HG03565 (cell line): ENCODE data around the gene INO80E.
A peak's percentile ranks its signal among the peaks of the same experiment; 100 is the strongest.

Experiments
- ATAC-seq: cut with Tn5 transposase; IDR thresholded peaks from one replicate; pipeline ENCODE4 v1.9.1; 2021; ENCODE audit warnings: mild to moderate bottlenecking, moderate library complexity; ENCODE audit not compliant: unreplicated experiment

Gene INO80E

GRCh38 chr16:29991571-29991904 is 4.5 kb upstream of the INO80E start:
- no peak for ATAC-seq

GRCh38 chr16:29992344-29992967 is 3.6 kb upstream of the INO80E start:
- ATAC-seq, result no peak

- no peak for ATAC-seq
Measured at GRCh38 chr16:29993191-29993902, 2.7 kb upstream of the INO80E start.

DNA sequence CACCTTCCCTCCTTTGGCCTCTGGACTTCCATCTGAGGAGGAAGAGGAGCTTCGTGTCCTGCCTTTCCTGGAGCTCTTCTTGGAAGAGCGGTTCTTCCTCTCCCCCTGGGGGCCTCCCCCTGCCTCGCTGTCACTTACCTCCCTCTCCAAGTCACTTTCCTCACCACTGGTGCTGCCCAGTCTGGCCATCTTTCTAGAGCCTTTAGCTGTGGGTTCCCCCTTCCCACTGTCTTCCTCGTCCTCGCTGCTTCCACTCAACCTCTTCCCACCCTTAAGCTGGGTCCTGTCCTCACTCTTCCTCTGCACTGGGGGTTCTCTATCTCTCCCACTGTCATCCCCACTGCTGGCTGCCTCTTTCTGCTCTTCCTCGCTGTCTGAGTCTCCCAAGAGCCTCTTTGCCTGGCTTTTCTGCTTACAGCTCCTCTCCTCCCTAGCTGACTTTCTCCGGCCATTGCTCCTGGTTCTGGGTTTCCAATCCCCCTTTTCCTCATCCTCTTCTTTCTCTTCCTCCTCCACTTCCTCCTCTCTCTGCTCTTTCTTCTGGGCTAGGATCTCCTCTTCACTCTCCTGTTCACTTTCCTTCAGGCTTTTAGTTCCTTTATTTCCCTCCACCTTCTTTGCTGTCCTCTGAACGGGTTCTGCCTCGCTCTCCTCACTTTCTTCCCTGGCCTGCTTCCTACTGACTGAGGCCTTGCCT is 2.0 kb upstream of the INO80E start:
- ATAC-seq, result no peak

GRCh38 chr16:29994600-29995323 is 1.3 kb upstream of the INO80E start:
- ATAC-seq, result peak; percentile 26

- peak; percentile 31 for ATAC-seq
Measured at GRCh38 chr16:29995324-29995910, 624 bp upstream of the INO80E start, which contains the start of gene HIRIP3. HIRIP3 (minus strand) TSS chr16:29995617; CDS start chr16:29995605, 12 bp downstream.

DNA sequence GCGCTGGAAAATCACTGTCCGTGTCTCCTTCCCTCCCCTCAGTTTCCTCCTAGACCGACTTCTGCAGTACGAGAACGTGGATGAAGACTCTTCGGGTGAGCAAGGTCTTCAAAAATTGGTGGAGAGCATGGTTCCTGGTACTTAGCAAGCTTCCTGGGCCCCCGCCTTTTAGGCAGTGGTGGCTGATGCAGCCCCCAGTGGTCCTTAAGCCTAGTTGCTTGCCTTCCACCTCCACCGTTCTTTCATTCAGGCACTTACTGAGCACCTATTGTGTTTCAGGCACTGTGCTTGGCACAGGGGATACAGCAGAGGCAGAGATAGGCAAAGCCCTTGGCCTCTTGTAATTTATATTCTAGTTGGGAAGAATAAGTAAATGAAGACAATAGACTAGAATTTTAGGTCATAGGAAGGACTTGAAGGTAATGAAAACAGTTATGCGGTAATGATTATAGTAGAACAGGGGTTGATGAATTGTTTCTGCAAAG is 767 bp downstream of the INO80E start:
- ATAC-seq, result no peak

- ATAC-seq, result no peak
Measured at GRCh38 chr16:29999605-30000004, 3.6 kb downstream of the INO80E start.

DNA sequence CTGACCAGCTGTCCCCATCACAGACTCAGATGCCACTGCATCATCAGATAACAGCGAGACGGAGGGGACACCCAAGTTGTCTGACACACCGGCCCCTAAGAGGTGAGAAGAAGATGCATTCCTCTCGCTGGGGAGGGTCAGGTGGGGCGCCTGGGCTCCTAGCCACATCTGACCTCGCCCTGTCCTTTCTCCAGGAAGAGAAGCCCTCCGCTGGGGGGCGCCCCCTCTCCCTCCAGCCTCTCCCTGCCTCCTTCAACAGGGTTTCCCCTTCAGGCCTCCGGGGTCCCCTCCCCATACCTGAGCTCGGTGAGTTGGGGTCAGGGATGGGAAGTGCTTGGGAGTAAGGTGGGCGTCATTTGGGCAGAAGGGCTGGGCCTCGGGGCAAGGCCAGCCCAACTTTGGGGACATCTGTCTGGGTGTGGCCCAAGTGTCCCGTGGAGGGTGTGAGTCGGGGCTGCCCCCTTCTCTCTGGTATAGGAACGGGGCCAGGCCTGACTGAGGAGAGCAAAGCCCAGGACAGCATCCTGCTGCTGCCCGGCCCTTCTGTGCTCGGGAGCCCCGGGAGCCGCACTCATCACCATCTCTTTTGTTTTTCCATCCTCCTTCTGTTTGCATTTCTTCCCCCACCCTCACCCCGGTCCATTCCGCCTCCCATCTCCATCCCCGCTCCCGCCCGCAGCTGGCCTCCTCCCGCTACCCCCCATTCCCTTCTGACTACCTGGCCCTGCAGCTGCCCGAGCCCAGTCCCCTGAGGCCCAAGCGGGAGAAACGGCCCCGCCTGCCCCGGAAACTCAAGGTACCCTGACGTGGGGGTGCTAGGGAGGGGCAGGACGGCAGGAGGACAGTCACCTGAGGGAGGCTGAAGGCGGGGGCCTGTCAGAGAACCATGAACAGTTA is 4.9 kb downstream of the INO80E start:
- no peak for ATAC-seq

DNA sequence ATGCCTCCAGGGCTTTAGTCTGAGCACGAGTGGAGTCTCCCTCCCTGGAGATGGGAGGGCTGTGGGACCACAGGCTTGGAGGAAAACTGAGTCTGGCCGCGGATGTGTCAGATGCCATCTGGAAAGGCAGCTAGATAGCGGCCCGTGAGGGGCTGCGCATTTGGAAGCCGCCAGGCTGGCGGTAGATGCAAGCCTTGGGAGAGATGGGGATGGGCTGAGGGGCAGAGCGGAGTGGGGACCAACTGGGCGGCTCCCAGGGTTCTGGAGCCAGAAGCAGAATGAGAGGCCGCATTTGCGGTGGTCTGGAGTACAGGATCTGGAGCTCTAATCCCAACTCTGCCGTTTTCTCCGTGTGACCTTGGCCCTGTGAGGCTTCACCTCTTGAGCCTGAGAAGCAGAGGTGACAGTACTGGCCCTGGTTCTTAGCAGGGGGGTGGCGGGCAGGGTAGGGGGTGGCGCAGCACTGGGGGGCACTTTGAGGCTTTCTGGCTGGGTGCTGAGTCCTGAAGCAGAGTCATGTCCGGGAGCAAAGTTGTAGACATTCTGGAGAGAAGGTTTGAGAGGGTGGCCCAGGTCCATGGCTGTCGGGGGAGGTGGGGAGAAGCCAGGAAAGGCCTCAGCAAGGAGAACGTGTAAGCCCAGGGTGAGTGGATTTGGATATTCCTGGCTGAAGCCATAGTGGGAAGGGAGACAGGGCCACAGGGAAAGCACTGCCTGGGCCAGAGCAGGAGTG is 6.7 kb downstream of the INO80E start:
- no peak for ATAC-seq

DNA sequence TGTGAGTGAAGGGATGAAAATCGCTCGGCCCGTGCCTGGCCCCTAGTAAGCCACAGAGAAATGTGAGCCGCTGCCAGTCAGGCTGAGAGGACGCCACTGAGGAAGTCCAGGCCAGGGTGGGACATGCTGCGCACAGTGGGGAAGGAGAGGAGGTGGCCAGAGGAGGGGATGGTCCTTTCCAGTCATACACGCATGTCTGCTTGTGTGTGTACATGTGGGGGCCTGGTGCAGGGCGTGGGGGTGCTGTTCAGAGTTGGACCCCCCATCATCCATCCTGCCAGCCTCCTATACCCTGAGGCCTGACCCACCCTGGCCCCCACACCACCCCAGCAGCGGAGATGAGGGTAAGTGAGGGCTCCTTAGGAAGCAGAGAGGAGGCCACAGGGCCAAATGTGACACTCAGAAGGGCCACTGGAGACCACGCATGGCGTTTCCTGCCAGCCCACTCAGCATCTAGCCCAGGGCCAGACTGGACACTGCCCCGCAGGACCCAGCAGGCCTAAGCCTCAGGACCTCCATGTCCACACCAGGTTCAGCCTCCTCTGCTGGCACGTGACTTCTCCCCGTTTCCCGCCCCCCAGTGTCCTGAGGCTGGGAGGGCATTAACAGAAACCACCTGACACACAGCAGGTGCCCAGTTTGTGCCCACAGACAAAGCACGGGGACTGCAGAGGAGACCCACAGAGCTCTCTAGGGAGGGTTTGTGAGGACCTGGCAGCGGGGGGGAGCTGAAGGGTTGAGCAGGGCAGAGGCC is 7.8 kb downstream of the INO80E start:
- no peak for ATAC-seq

GRCh38 chr16:30004424-30004776 is 8.4 kb downstream of the INO80E start:
- no peak for ATAC-seq

- ATAC-seq, result no peak
Measured at GRCh38 chr16:30004811-30005242, 8.8 kb downstream of the INO80E start.

GRCh38 chr16:30005341-30006094 is 9.5 kb downstream of the INO80E start:
- ATAC-seq, result no peak

GRCh38 chr16:30006095-30006473 is 10.0 kb downstream of the INO80E start:
- ATAC-seq, result no peak

DNA sequence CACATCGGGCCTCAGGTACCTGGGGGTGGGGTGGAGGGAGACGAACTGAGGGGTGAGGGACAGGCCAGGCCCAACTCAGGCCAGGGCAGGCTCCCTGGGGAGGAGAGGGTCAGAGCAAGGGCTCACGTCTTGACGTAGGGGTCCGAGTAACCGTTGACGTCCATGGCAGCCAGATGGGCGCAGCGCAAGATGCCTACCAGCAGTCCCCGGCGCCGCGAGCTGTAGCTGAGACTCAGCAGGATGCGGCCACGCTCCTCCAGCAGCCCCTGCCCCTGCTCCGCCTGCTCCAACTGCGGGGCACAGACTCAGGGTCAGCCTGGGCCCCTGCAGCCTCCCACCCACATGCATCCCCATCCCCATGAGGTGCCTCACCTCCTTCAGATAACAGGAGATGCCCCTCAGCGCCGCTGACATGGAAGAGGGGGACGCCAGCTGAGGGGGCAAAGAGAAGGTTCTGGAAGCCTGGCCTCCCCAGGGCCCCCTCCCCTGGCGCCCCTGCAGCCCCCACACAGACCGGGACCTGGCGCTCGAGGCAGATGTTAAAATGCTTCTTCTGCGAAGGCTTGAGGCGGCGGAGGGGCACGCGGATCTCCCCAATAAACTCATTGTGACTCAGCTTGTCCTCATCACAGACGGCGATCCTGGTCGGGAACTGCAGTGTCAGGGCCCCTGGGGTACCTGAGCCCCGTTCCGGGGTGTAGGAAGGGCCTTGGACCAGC is 10.8 kb downstream of the INO80E start:
- ATAC-seq, result no peak

DNA sequence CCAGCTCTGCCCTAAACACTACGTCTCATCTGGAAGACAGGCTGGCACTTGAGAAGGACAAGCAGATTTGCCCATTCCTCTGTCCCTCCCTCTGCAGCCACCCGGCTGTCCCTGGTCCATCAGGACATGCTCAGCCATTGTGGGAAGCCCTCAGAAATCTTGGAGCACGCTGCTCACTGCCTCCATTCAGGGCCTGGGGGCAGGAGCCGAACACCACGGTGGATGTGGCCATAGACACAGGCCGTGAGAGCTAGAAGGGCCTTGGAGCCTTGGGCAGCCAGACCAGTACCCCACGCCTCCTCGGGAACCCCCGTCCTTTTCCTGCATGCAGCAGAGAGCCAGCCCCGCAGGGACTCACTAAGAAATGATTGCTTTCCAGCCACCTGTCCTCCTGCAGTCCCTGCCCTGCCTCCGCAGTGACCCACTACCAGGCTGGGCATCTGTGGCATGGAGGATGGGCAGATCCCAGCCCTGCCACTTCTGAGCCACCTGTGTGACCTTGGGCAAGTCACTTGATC is 11.4 kb downstream of the INO80E start:
- no peak for ATAC-seq
